ENCODE data around the gene DYNLT2.

DNA sequence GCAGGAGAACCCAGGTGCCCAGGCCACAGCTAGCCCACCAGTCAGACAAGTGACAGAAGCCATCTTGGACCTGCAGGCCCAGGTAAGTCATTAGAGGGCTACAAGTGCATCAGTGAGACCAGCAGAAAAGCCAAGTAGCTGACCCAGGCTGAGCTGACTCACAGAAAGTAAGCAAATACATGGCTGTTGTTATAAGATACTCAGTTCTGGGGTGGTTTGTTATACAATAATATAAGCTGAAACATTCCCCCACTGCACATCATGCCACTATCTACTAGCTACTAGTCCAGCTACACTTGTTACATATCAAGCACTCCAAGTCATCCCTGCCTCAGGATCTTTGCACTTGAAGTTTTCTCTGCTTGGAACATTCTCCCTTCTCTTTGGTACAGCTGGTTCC, 10.0 kb downstream of the DYNLT2 start:
- TF ChIP-seq, protein P1, sequence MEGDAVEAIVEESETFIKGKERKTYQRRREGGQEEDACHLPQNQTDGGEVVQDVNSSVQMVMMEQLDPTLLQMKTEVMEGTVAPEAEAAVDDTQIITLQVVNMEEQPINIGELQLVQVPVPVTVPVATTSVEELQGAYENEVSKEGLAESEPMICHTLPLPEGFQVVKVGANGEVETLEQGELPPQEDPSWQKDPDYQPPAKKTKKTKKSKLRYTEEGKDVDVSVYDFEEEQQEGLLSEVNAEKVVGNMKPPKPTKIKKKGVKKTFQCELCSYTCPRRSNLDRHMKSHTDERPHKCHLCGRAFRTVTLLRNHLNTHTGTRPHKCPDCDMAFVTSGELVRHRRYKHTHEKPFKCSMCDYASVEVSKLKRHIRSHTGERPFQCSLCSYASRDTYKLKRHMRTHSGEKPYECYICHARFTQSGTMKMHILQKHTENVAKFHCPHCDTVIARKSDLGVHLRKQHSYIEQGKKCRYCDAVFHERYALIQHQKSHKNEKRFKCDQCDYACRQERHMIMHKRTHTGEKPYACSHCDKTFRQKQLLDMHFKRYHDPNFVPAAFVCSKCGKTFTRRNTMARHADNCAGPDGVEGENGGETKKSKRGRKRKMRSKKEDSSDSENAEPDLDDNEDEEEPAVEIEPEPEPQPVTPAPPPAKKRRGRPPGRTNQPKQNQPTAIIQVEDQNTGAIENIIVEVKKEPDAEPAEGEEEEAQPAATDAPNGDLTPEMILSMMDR (IDR thresholded peaks at IDR 0.05): no peak
- no peak for TF ChIP-seq POLR2A (IDR thresholded peaks at IDR 0.05)

Data from lower leg skin (tissue), 3 donors.